Measurements from ENCODE around the gene INPP4B. TPM values are rescaled to one million over a fixed set of nuclear protein-coding genes. Genes with fewer than 3 reads are reported as not detected.
A peak's percentile ranks its signal among the peaks of the same experiment; 100 is the strongest.
"Not testable (repeated sequence)": the region's sequence is repeated elsewhere in the genome, so short reads cannot be mapped to it uniquely, and the experiment has no call there.

The INPP4B gene
- total RNA-seq, 1 donor from 2014 or later, result 19.1 TPM

DNA sequence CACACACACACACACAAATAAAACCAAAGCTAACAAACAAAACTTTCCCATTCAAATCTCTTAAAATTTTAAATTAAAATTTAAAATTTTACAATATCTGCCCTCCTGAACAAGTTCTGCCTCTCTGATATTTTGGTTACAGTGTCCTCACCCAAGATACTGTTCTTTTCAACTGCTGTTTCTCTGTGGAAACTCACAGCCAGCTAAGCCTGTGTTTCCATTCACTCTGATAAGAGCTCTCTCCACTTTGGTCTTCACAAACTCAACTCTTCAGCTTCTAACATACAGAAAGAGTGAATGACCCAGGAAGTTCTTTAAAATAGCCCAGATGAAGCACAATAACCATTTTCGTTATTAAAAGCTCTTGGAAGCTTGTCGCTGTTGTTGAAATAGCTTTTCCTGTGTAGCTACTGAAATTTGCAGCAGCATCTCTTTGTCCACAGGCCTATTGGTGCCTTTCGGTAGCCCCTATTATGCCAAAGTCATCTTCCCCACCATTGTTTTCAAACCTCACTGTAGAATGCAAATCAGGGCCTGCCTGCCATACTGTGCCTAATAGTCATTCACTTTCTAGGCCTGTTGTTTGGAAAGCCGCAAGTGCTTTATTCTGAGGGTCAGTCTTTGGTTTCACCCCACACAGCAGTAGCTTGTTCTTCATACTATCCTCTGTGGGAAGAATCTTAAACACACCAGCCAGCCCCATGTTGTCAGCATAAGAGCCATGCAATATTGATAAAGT, 19.4 kb downstream of the INPP4B start:
- DNase-seq (ENCODE audit: low read depth in 2 of 2), result no peak

DNA sequence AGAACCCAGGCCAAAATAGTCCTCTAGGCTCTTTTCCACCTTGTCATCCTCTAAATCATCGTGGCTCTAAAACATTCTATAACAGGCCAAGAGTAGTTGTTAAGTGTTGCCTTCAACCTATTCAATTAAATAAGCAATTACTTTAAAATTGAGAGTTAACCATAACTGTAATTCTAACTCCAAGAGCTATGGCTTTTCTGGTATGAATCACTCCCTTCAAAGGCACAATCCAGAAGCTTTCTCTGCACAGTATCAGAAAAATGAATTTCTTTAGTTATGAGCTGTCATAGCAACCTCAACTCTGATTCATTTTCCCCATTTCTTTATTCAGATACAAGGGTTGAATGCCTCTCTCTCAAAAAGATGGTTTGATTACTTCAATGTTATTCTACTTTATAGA, 21.7 kb downstream of the INPP4B start:
- DNase-seq (ENCODE audit: low read depth in 2 of 2), result no peak

DNA sequence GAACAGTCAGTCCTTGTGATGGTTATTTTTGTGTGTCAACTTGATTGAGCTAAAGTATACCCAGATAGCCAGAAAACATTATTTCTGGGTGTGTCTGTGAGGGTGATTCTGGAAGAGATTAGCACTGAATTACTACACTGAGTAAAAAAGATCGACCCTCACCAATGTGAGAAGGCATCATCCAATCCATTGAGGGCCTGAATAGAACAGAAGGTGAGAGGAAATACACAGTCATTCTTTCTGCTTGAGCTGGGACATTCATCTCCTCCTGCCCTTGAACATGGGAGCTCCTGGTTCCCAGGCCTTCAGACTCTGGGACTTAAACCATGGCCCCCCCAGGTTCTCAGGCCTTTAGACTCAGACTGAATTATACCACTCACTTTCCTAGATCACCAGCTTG, 22.3 kb downstream of the INPP4B start:
- no peak for DNase-seq (ENCODE audit: low read depth in 2 of 2)

DNA sequence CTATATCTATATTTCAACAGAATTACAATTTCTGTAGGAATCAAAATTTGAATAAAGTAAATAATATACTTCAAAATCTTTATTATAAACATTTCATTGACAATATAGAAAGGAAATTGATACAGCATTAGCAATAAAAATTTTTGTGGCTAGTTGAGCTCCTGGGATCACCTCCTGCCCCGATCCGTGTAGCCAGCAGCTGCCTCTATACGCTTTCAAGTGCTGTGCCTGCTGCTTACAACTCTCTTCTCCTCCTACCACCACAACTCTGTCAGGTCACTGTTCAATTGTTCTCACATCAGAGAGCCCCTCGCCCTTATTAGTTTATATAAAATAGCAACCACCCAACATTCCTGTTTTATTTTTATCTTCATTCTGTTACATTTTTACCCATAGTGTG, 27.6 kb downstream of the INPP4B start:
- DNase-seq (ENCODE audit: low read depth in 2 of 2), result no peak

DNA sequence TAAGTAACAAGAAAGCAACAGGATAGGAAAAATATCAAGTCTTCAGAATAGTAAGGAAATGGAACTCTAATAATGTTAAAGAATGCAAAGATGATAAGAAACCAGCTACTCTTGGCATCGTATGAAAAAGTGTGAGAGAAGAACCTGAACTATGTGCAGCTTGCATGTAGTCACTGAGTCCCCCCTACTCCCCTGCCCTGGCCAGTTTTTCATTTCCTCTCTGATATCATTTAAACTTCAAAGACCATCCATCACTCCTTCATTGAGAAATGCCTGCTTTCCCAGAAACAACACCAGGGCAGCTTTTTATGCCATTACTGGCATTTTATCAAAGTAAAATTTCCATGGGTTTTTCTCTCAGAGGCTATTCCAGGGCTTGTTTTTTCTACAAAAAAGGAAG, 28.1 kb downstream of the INPP4B start:
- no peak for DNase-seq (ENCODE audit: low read depth in 2 of 2)

GRCh38 chr4:142817442-142817841, 28.7 kb downstream of the INPP4B start:
- DNase-seq (ENCODE audit: low read depth in 2 of 2), result no peak

DNA sequence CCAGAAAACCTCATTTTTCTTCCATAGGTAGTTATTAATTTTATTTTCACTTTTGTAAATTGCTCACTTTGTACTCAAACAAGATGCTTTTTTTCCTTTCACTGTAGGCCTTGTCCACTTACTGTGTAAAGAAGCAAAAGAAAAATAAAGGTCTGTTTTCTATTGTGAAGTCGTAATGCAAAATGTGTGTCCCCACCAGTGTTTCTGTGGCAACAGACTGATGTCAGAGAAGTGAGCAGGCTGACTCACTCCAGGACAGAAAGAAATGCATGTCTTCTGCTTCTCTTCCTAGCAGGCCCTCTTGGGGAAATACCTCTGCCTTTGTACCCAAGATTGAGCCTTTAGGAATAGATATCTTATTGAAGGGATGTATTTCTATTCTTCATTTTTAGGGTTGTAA, 30.3 kb downstream of the INPP4B start:
- no peak for DNase-seq (ENCODE audit: low read depth in 2 of 2)

DNA sequence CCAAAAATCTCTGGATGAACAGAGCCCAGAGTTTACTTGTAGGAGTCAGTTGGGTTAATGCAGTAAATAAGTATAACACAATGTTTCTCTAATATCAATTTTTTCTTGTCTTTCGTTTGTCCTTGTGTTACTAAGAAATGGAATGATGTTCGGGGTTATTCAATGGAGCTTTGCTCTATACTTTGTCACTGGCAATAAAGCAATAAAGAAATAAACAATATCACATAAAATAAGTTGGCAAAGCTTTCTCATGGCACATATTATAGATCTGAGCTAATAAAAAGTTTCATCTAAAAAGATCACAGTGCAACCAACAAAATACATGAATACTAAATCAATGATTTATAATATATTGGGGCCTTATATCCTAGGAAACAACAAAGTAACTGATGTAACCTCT, 32.7 kb downstream of the INPP4B start:
- DNase-seq (ENCODE audit: low read depth in 2 of 2), result no peak

- DNase-seq (ENCODE audit: low read depth in 2 of 2), result no peak
These were observed 34.0 kb downstream of the INPP4B start for GRCh38 chr4:142812091-142812490.

DNA sequence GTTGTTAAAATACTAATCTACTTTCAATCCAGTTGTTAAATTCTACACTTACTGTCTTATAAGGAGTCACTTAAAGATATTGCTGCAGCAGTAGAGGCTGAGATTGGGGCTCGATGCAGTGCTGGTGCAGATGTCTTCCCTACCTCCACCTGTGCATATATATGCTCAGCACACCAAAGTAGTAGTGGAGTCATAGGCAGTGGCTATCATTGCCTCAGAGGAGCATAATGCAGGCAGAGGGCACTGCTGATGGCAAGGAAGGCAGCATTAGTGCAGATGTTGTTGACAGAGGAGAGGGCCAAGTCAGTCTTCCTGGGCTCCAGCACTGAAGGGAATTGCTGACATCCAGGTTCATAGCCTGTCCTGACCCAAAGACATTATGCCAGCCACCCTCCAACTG, 35.1 kb downstream of the INPP4B start:
- DNase-seq (ENCODE audit: low read depth in 2 of 2), result no peak

DNA sequence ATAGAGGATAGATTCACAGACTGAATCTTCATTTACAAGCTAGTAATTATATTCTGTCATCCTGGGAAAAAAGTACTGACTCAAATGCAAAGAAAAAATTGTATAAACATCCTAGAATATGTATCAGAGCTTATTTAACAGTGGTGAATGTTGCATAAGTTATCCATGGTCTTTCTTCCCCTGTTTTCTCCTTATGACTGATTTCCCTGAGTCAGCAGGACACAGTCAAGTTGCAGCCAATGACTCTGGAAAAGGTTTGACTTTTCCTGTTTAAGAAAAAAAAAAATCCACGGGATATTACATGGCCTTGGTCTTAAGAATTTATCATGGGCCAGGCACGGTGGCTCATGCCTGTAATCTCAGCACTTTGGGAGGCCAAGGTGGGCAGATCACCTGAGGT, 36.5 kb downstream of the INPP4B start:
- no peak for DNase-seq (ENCODE audit: low read depth in 2 of 2)

DNA sequence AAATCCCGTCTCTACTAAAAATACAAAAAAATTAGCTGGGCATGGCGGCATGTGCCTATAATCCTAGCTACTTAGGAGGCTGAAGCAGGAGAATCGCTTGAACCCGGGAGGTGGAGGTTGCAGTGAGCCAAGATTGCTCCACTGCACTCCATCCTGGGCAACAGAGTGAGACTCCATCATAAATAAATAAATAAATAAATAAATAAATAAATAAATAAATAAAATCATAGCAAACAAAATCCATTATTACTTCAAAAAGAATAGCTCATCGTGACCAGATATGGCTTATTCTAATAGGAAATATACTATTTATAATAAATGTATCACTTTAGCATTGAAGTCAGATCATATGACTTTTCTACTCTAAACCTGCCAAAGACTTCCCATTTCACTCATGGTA, 42.2 kb downstream of the INPP4B start:
- DNase-seq (ENCODE audit: low read depth in 2 of 2), result not testable (repeated sequence)

DNA sequence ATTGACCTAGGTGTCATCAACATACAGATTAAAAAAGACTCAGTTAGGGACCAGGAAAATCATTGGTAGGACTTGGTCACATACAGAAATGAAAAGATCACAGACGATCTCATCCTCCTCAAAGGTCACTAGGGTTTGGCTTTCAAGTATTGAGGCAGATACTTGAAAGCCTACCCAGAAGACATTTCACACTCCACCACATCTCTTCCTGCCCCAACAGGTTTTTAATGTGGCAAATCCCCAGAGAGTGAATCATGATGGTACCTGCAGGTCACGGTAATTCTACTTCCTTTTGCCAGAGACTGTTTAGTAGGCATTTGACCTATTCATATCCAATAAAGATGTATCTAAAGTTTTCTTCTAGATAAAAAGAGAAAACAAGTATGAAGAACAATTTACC, 44.1 kb downstream of the INPP4B start:
- no peak for DNase-seq (ENCODE audit: low read depth in 2 of 2)

- no peak for DNase-seq (ENCODE audit: low read depth in 2 of 2)
These were observed 65.0 kb downstream of the INPP4B start for GRCh38 chr4:142781114-142781513.

GRCh38 chr4:142778900-142779299, 67.2 kb downstream of the INPP4B start:
- no peak for DNase-seq (ENCODE audit: low read depth in 2 of 2)

GRCh38 chr4:142778430-142778829, 67.7 kb downstream of the INPP4B start:
- DNase-seq (ENCODE audit: low read depth in 2 of 2), result no peak

GRCh38 chr4:142777045-142777743, 68.9 kb downstream of the INPP4B start:
- DNase-seq (ENCODE audit: low read depth in 2 of 2), result no peak

DNA sequence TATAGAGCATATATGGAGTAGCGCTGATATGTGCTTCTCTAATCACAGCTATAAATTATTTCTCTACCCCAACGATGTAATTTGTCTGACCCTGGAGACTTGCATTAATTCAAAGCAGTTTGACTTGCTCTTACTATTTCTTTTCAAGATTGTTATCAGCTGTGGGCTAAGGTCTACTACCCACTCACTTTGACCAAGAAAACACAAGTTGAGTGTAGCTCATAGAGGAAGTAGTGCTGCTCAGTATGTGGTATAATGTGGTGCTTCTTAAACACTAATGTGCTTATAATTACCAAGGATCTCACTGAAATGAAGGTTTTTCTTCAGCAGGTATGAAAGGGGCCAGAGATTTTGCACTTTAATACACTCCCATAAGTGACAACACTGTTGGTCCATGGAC, 70.1 kb downstream of the INPP4B start:
- DNase-seq (ENCODE audit: low read depth in 2 of 2), result no peak

DNA sequence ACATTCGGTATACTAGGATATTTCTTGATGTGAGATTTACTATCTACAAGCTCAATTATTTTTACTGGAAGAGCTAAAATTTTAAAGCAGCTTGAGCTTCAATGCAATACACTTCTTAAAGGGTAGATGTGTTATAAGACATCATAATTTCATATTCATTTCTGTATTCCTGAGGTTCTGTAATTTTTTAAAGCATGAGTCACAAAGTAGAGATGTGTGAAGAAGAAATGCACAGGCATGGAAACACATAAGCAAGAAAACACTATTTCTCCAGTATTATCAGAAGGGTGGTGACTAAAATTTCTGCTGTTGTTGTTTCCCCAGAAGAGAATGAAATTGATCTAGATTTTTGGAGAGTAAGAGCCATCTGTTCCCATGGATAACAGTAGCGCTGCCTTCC, 72.6 kb downstream of the INPP4B start:
- DNase-seq (ENCODE audit: low read depth in 2 of 2), result no peak

GRCh38 chr4:142762280-142762679, 83.8 kb downstream of the INPP4B start:
- DNase-seq (ENCODE audit: low read depth in 2 of 2), result no peak

- no peak for DNase-seq (ENCODE audit: low read depth in 2 of 2)
These were observed 93.8 kb downstream of the INPP4B start for GRCh38 chr4:142752202-142752786.

DNA sequence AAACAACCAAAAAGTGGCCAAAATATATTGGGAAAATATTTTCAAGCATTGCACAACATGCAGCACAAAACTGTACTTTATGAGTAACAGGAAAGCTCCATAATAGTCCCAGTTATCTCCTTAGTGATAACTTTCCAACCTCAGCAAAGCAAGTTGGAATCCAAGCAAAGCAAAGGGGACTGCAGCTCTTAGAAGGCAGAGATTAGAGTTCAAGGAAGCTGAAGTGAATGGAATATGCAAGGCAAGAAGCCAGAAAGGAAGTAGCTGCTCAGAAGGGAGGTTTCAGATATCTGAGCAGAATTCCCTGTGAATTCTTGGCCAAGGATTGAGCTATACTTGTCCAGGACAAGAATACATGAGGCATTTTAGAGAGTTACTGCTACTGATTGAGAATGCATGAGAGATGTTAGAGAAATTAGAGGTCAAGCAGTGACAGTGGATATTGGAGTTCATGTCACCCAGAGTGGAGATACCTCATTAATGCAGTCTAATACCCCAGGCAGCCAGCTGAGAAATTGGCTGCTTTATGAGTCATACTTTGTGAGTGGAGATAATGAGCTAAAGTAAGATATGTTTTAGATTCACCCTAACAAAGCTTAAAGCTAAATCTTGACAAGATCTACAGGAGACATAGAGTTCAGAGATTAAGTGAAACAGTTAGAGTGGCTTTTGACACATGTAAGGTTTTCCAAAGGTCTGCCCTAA, 102.8 kb downstream of the INPP4B start:
- DNase-seq (ENCODE audit: low read depth in 2 of 2), result peak in 1 of 2 donors; percentile 46
